ENCODE data around the gene LYRM1.

DNA sequence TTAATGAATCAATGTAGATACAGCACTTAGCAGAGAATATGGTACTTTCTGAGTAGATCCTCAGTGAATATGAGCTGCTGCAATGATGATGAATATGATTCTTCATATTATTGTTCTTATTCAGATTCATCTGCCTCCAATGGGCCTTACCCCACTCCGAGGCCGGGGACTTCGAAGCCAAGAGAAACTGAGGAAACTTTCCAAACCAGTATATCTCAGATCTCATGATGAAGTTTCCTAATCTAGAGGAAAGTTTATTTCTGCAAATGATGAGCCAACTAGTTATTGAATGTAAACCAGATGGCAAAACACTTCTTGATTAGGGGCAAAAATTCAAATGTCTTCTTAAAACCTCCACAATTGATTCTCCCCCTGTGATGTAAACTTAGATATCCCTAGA lies 23.3 kb downstream of the LYRM1 start:
- TF ChIP-seq CTCF (IDR thresholded peaks at IDR 0.05; ENCODE audit: poor library complexity, severe bottlenecking) (no peak), EP300 (conservative IDR thresholded peaks at IDR 0.05; ENCODE audit: poor library complexity, severe bottlenecking) (no peak)

Measured in neural cell (in vitro differentiated cells).